ENCODE results near the gene CYP2R1. TPM values are rescaled to one million over a fixed set of nuclear protein-coding genes. Genes with fewer than 3 reads are reported as not detected.

CYP2R1 gene
- total and polyA plus RNA-seq, 2 experiments from 2014 or later, result 11.8 to 16.4 TPM

DNA sequence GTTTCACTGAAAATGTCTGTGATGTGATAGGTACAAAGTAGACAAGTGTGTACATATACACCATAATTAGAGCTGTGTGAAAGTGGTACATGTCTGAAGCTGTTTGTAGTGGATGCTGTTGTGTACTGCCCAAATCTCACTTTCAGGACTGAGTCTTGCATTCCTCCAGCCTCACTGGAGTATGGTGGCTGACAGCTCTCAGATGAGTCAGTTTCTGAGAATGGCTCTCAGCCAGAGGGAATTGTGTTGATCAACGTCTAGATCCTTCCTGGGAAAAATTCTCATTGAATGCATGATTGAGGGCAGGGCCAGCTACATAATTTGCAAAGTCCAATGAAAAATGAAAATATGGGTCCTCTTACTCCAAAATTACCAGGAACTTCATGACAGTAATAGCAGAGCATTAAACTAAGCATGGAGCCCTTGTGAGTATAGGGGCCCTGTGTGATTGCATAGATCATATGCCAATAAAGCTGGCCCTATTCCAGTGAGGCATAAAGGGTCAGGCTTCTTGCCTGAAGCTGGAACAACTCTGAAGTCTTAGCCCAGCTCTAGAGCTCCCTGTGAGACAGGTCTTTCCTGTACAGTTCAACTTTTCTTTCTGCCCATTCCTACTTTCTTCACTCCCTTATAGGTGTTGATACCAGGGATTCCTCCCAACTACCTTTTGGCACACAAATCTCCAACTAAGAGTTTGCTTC, 10.8 kb upstream of the CYP2R1 start (continued):
- TF ChIP-seq ZNF462 (CRISPR knock-in tag; IDR thresholded peaks at IDR 0.05) (no peak), CTCF (conservative IDR thresholded peaks at IDR 0.05; ENCODE audit: low read depth in 2 of 2) (no peak), POLR2AphosphoS5 (IDR thresholded peaks at IDR 0.05; ENCODE audit: low read depth) (no peak), ZNF114 (CRISPR knock-in tag; IDR thresholded peaks at IDR 0.05) (no peak), EZH2 (IDR thresholded peaks at IDR 0.05; ENCODE audit: low read depth, unreplicated experiment) (no peak), NANOG (IDR thresholded peaks at IDR 0.05; ENCODE audit: borderline replicate concordance) (no peak)

DNA sequence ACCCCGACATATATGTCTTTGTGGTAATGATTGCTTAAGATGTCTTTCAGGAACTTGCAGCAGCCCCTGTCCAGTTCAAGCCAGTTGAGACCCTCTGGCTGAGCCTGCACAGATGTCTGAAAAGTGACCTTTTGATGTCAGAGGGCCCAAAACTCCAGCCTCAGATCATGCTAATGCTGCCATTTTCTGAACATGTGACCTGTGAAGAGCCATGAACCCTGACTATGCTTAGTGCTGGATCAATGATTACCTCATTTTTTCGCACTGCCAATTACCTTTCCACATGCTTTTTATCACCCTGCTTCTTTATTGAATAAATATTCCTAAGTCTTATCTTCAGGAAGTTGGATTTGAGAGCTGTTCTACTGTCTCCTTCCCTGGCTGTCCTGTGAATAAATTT, 6.9 kb upstream of the CYP2R1 start:
- Histone ChIP-seq H3K36me3 (ENCODE audit: insufficient read depth) (no peaks in the 10 kb centered on the region), H3K79me2 (replicated peaks; ENCODE audit: insufficient read depth) (no peaks in the 10 kb centered on the region), H4K20me1 (replicated peaks; ENCODE audit: insufficient read depth) (no peaks in the 10 kb centered on the region), H3K4me1 (ENCODE audit: insufficient read depth) (0 out of 2 replicates have a peak, but pooled peaks cover 10% of the 10 kb centered on the region), H3K27ac (ENCODE audit: low read depth) (no peak overlapping the region), H2AFZ (no peak overlapping the region), H3K4me2 (no peak overlapping the region), H3K27me3 (ENCODE audit: insufficient read depth) (no peaks in the 10 kb centered on the region; the same call in 1 of the 2 replicates), H3F3A (replicated peaks; ENCODE audit: low read depth) (no peaks in the 10 kb centered on the region), H3K9me2 (ENCODE audit: insufficient read depth) (no peaks in the 10 kb centered on the region), H3K4me3 (no peak overlapping the region)
- H3K4me1 Mint-ChIP-seq, result peaks cover 13% of the 10 kb centered on the region
- TF ChIP-seq EZH2phosphoT487 (IDR thresholded peaks at IDR 0.05; ENCODE audit: unreplicated experiment) (no peak), CREB1 (CRISPR knock-in tag; IDR thresholded peaks at IDR 0.05; ENCODE audit: low read depth) (no peak), EZH2 (IDR thresholded peaks at IDR 0.05; ENCODE audit: low read depth, unreplicated experiment) (no peak), STAT1 (IDR thresholded peaks at IDR 0.05; ENCODE audit: unreplicated experiment) (no peak)
- H3K27ac Mint-ChIP-seq, result no peak overlapping the region
- no peak for ATAC-seq
- no peaks in the 10 kb centered on the region for H3K36me3 Mint-ChIP-seq (ENCODE audit: low read depth)
- no peaks in the 10 kb centered on the region for H3K9me3 Mint-ChIP-seq
- DNase-seq (ENCODE audit: low spot score), result no peak
- no peak overlapping the region for H3K4me3 Mint-ChIP-seq
- H3K27me3 Mint-ChIP-seq (ENCODE audit: insufficient read depth, low read depth, poor library complexity), result peaks cover 3% of the 10 kb centered on the region
